Smooth muscle cell (in vitro differentiated cells): Measurements from ENCODE around the gene SERP2. TPM values are rescaled to one million over a fixed set of nuclear protein-coding genes. Genes with fewer than 3 reads are reported as not detected.

Experiments
- DNase-seq: peaks from one replicate; lab custom pipeline; 2025; ENCODE audit not compliant: unreplicated experiment; lab: John Stamatoyannopoulos, UW
- H2AFZ ChIP-seq: fragments of 200-600 bp; sonication (generic); 2 replicates; pipeline ENCODE4 v1.6.0; 2016; ENCODE audit warnings: antibody characterized with exemption, low read depth, mild to moderate bottlenecking
- H3F3A ChIP-seq: fragments of 200-600 bp; sonication (generic); 2 replicates; pipeline ENCODE4 v1.6.0; 2017; ENCODE audit warnings: antibody characterized with exemption, low read depth
- H3K27ac ChIP-seq: fragments of 200-600 bp; sonication (generic); 2 replicates; pipeline ENCODE4 v1.5.1; 2016; ENCODE audit warnings: low read depth, mild to moderate bottlenecking
- H3K27me3 ChIP-seq: fragments of 200-600 bp; sonication (generic); 2 replicates; pipeline ENCODE4 v1.6.1; 2016; ENCODE audit warnings: low read depth, mild to moderate bottlenecking
- H3K36me3 ChIP-seq: fragments of 200-600 bp; sonication (generic); 2 replicates; pipeline ENCODE4 v1.5.1; 2016; ENCODE audit warnings: low read depth
- H3K4me1 ChIP-seq: fragments of 200-600 bp; sonication (generic); 2 replicates; pipeline ENCODE4 v1.5.1; 2016; ENCODE audit warnings: low read depth
- H3K4me2 ChIP-seq: fragments of 200-600 bp; sonication (generic); 2 replicates; pipeline ENCODE4 v1.6.0; 2016; ENCODE audit warnings: mild to moderate bottlenecking
- H3K4me3 ChIP-seq: fragments of 200-600 bp; sonication (generic); 2 replicates; pipeline ENCODE4 v1.5.1; 2016; ENCODE audit warnings: mild to moderate bottlenecking
- H3K79me2 ChIP-seq: fragments of 200-600 bp; sonication (generic); 2 replicates; pipeline ENCODE4 v1.6.0; 2016; ENCODE audit warnings: low read depth, mild to moderate bottlenecking
- H3K9ac ChIP-seq: fragments of 200-600 bp; sonication (generic); 2 replicates; pipeline ENCODE4 v1.6.0; 2016; ENCODE audit warnings: low read depth
- H3K9me3 ChIP-seq: fragments of 200-600 bp; sonication (generic); replicated peaks from 2 replicates; pipeline ENCODE4 v1.5.1; 2016; ENCODE audit warnings: low read depth
- H4K20me1 ChIP-seq: fragments of 200-600 bp; sonication (generic); 2 replicates; pipeline ENCODE4 v1.6.0; 2016; ENCODE audit warnings: low read depth
- CTCF ChIP-seq: fragments of 200-600 bp; sonication (generic); IDR thresholded peaks from 2 replicates; pipeline ENCODE4 v1.5.1; 2017; ENCODE audit warnings: borderline replicate concordance, mild to moderate bottlenecking, antibody characterized with exemption; ENCODE audit not compliant: insufficient read depth, poor library complexity, severe bottlenecking
- WGBS: methylation state at CpG from one replicate; pipeline ENCODE4 v1.1.7; 2016; ENCODE audit warnings: low lambda C conversion rate; 5-methylcytosine and 5-hydroxymethylcytosine counted together
- polyA plus RNA-seq: library from polyadenylated mRNA; unstranded; fragments of >200 nt; fragmentation: Nextera tagmentation; extraction: Ambion mirVana; gene quantifications from 2 replicates; pipeline ENCODE4 v1.2.1, GENCODE V29; 2016
- total RNA-seq: library from RNA; depleted of rRNA; stranded (reverse); fragments of >200 nt; gene quantifications from 2 replicates; pipeline ENCODE4 v1.2.3, GENCODE V29; 2014

The SERP2 gene
- total and polyA plus RNA-seq, 2 experiments from 2014 or later: 1.8 to 2.1 TPM

GRCh38 chr13:44365008-44365407, 8.6 kb upstream of the SERP2 start:
- H3K4me3 ChIP-seq: no peak overlapping the region
- no peaks in the 10 kb centered on the region for H4K20me1 ChIP-seq
- H3K9me3 ChIP-seq: no peaks in the 10 kb centered on the region
- peak overlapping the region; percentile 87 for H3K27ac ChIP-seq
- WGBS: 51% methylated on average over 3 of the region's 3 CpGs
- H3K27me3 ChIP-seq: no peaks in the 10 kb centered on the region
- peaks cover 22% of the 10 kb centered on the region for H3K4me1 ChIP-seq
- no peaks in the 10 kb centered on the region for H3K79me2 ChIP-seq
- no peak overlapping the region for H2AFZ ChIP-seq
- no peak for TF ChIP-seq CTCF
- H3F3A ChIP-seq: peaks cover 40% of the 10 kb centered on the region
- peak overlapping the region; percentile 75 for H3K4me2 ChIP-seq
- no peaks in the 10 kb centered on the region for H3K36me3 ChIP-seq
- H3K9ac ChIP-seq: no peak overlapping the region
- no peak for DNase-seq

- no peaks in the 10 kb centered on the region for H3K79me2 ChIP-seq
- H3K27me3 ChIP-seq: no peaks in the 10 kb centered on the region
- no peak for DNase-seq
- TF ChIP-seq CTCF: no peak
- H3K27ac ChIP-seq: no peak overlapping the region
- H2AFZ ChIP-seq: no peak overlapping the region
- peaks cover 40% of the 10 kb centered on the region for H3F3A ChIP-seq
- H3K9me3 ChIP-seq: no peaks in the 10 kb centered on the region
- H3K4me1 ChIP-seq: peaks cover 22% of the 10 kb centered on the region
- no peaks in the 10 kb centered on the region for H3K36me3 ChIP-seq
- H3K4me2 ChIP-seq: no peak overlapping the region
- no peak overlapping the region for H3K9ac ChIP-seq
- WGBS: 88% methylated on average over 3 of the region's 3 CpGs
- H3K4me3 ChIP-seq: no peak overlapping the region
- H4K20me1 ChIP-seq: no peaks in the 10 kb centered on the region
Measured at GRCh38 chr13:44365899-44366298, 7.7 kb upstream of the SERP2 start.

DNA sequence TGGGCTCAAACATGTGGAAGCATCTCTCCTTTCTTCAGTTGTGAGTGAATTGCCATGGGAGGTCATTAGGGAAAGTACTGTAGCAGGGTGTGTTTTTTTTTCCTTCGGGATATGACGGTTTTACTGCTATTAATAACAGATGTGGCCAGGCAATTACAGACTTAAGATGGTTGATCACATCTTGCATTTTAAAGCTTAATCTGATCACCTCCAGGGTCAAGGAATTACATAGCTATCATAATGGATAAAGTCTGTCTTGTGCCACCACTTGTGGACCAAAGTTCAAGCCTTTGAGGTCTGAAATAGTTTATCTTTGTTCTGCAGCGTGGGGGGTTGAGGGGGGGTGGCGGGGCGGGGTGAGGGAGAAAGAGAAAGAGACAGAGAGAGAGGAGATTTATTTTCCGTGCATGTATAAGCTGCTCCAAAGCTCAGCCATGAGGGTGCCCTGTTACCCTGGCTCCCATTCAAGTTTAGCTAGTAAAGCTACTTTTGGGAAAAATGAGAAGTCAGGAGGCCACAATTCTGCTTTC, 5.5 kb upstream of the SERP2 start:
- no peak for TF ChIP-seq CTCF
- Histone ChIP-seq H3K36me3 (no peaks in the 10 kb centered on the region), H3K9me3 (no peaks in the 10 kb centered on the region), H3K79me2 (no peaks in the 10 kb centered on the region), H2AFZ (no peak overlapping the region), H3F3A (peaks cover 40% of the 10 kb centered on the region), H3K4me3 (no peak overlapping the region), H4K20me1 (no peaks in the 10 kb centered on the region), H3K27me3 (no peaks in the 10 kb centered on the region), H3K9ac (no peak overlapping the region), H3K4me1 (peaks cover 22% of the 10 kb centered on the region), H3K4me2 (peak overlapping the region; percentile 58), H3K27ac (peak overlapping the region; percentile 48)
- DNase-seq: no peak
- WGBS: 11% methylated on average over 6 of the region's 6 CpGs
